ENCODE results near the gene GNAQ.

DNA sequence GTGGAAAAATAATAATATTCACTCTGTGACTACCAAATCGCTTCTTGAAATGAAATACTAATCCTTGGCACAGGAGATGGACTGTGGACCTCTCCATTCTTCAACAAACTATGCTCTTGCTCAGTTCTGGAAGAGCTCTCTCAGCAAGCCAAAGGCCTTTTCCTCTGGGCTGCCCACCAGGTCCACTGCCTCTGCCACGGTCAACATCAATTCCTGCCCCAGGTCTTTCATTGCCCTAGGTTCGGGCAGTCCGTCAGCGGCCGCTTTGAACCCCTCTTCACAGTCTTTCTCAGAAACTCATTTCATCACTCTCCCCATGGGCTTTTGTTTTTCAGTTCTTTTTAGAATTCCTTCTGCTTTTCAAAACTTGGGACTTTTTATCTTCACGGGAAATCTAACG is 64.9 kb downstream of the GNAQ start:
- TF ChIP-seq POLR2A (IDR thresholded peaks at IDR 0.05) (no peak), CTCF (IDR thresholded peaks at IDR 0.05 in 8 of 11, conservative IDR thresholded peaks at IDR 0.05 in 3 of 11) (no peak)
